ENCODE measurements around the gene NCCRP1.
"Not testable (repeated sequence)": the region's sequence is repeated elsewhere in the genome, so short reads cannot be mapped to it uniquely, and the experiment has no call there.

NCCRP1 gene

DNA sequence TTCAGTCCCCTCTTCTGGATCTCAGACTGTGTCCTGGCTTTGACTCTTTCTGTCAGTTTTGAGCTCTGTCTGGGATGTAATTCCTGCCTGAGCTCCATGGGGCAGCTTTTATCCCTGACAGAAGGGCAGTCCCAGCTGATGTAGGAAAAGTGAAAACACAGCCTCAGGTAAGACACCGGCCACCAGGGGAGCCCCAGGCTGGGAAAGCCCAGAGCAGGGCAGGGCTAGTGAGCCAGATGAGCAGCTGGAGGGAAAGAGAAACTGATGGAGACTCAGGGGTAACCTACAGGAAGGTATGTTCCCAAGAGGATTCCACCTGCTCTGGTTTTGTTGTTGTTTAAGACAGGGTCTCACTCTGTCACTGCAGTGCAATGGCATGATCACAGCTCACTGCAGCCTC lies 48.4 kb downstream of the NCCRP1 start:
- not testable (repeated sequence) for DNase-seq (ENCODE audit: low read depth, low spot score)

- peak; percentile 50 for DNase-seq (ENCODE audit: low read depth, low spot score)
Observed at GRCh38 chr19:39246951-39247669, 50.3 kb downstream of the NCCRP1 start.

DNA sequence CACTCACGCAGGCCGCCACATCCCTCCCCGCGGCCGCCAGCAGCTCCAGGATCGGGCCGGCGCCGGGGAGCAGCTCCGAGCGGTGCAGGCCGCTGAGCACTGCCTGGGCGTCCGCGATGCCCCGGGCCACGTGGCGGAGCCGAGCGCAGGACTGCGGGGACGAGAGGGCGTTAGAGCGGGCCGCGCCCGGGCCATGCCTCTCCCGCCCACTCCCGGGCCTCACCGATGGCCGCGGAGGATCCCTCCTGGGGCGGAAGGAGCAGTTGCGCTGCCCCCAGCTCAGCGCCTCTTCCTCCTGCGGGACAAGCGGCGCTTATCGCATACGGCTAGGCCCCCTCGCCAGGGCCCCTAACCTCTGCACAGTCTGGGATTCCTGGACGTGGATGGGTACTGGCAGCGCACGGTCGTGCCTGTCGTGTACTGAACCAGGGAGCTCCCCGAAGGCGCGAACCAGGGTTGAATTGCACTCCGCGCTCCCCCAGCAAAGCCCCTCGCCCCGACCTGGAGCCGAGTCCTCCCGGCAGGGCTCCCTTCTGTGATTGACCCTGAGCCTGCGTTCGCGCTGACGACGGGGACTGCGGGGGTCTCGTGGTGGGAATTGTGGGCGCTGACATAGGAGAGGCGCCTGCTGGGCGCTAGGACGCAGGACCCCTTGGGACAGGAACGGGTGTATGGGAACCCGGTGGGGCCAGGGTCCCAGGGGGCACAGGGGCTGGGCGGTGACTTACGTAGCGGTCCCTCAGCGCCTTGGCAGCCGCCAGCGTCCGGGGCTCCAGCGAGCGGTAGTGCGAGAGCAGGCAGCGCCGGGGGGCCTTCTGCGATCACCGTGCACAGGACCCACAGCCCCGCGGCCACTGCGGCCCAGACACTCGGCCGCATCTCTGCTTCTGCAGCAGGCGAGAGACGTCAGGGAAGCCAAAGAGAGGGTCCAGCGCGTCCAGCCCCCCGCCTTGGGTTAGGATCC lies 51.2 kb downstream of the NCCRP1 start:
- peak; percentile 42 for DNase-seq (ENCODE audit: low read depth, low spot score)

GRCh38 chr19:39248806-39249205 lies 52.0 kb downstream of the NCCRP1 start, which contains the start of gene IFNL4:
IFNL4 (minus strand) TSS chr19:39248856.
- DNase-seq (ENCODE audit: low read depth, low spot score) = no peak

DNA sequence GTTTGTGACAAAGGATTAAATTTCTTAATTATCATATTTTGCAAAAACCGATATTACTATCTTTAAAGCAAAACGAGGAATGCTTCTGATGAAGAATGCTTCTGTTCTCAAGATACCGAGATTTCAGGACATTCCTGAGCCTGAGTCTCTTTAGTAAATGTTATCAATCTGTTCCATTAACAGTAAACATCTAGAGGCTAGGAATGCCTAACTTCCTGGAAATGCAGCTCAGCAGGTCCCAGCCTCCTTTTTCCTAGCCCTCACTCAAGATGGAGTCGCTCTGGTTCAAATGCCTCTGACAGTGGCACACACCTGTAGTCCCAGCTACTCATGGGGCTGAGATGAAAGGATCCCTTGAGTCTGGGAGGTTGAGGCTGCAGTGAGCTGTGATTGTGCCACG lies 54.3 kb downstream of the NCCRP1 start:
- DNase-seq (ENCODE audit: low read depth, low spot score) = no peak
